ENCODE results near the gene KRTAP9-8. TPM values are rescaled to one million over a fixed set of nuclear protein-coding genes. Genes with fewer than 3 reads are reported as not detected.
"Not testable (repeated sequence)": the region's sequence is repeated elsewhere in the genome, so short reads cannot be mapped to it uniquely, and the experiment has no call there.

KRTAP9-8 gene
- total and polyA plus RNA-seq, 2 of the 8 experiments (the other 6 are each of a cell fraction or from before 2014, with no cell fraction given), result not detected

- TF ChIP-seq EP300 (IDR thresholded peaks at IDR 0.05; ENCODE audit: borderline replicate concordance in 1 of 2, low read depth in 2 of 2, low read length in 2 of 2) (no peak), NANOG (IDR thresholded peaks at IDR 0.05; ENCODE audit: insufficient read depth, low read depth, low read length, poor library complexity, severe bottlenecking) (no peak), GTF2F1 (IDR thresholded peaks at IDR 0.05; ENCODE audit: borderline replicate concordance, low read depth, low read length) (no peak), E2F6 (IDR thresholded peaks at IDR 0.05) (no peak), CREB1 (IDR thresholded peaks at IDR 0.05) (no peak)
Observed at GRCh38 chr17:41271858-41272257, 34.1 kb downstream of the KRTAP9-8 start (continued).

GRCh38 chr17:41275648-41276190 is 37.9 kb downstream of the KRTAP9-8 start, which contains the start of gene KRTAP9-7:
Gene KRTAP9-7, plus strand, starts transcription at chr17:41275698. Its CDS starts 0 bp downstream, at chr17:41275698.
- H4K5ac ChIP-seq (ENCODE audit: insufficient read length, low read depth, low read length); H3K14ac ChIP-seq (ENCODE audit: insufficient read length); H3K4ac ChIP-seq (replicated peaks; ENCODE audit: insufficient read length, low read depth, low read length); H4K91ac ChIP-seq (replicated peaks; ENCODE audit: insufficient read length, low read length); H3K4me3 ChIP-seq (ENCODE audit: extremely low read depth in 1 of 4, insufficient read depth in 2 of 4, low read depth in 3 of 4, low read length in 4 of 4); H3K79me2 ChIP-seq (ENCODE audit: control insufficient read depth in 1 of 2, insufficient read depth in 2 of 2, low read length in 2 of 2); H2AFZ ChIP-seq (ENCODE audit: low read length); DNase-seq (ENCODE audit: low read depth in 1 of 2, low spot score in 2 of 2); H2BK5ac ChIP-seq (ENCODE audit: low read depth, low read length); H3K36me3 ChIP-seq (ENCODE audit: control insufficient read depth in 2 of 4, insufficient read depth in 4 of 4, low read length in 3 of 4); H3K27me3 ChIP-seq (replicated peaks in 1 of 4; ENCODE audit: control insufficient read depth in 3 of 4, extremely low read depth in 1 of 4, insufficient read depth in 3 of 4, low read length in 3 of 4); H3K9ac ChIP-seq (replicated peaks in 1 of 4; ENCODE audit: extremely low read depth in 1 of 4, low read depth in 3 of 4, low read length in 3 of 4); H2BK20ac ChIP-seq (ENCODE audit: low read length); H3K4me2 ChIP-seq (ENCODE audit: insufficient read depth in 1 of 2, low read depth in 2 of 2, low read length in 2 of 2); H3K23ac ChIP-seq (ENCODE audit: insufficient read length); H4K20me1 ChIP-seq (replicated peaks in 1 of 2; ENCODE audit: control insufficient read depth in 1 of 2, insufficient read depth in 2 of 2, low read length in 2 of 2); H2BK15ac ChIP-seq (ENCODE audit: low read length); H3K79me1 ChIP-seq (ENCODE audit: low read depth, low read length); H2BK12ac ChIP-seq (ENCODE audit: low read depth, low read length); POLR2A ChIA-PET (ENCODE audit: partially characterized antibody); H2AK5ac ChIP-seq (ENCODE audit: low read depth, low read length); FAIRE-seq; H3K27ac ChIP-seq (ENCODE audit: low read depth, low read length); H3K9me3 ChIP-seq (ENCODE audit: insufficient read depth in 2 of 2, low read depth in 1 of 2, low read length in 1 of 2); H3K56ac ChIP-seq (replicated peaks; ENCODE audit: insufficient read length, low read depth, low read length); H4K8ac ChIP-seq (ENCODE audit: extremely low read depth, insufficient read depth, low read length); H3K23me2 ChIP-seq (ENCODE audit: low read depth, low read length); H3K4me1 ChIP-seq (replicated peaks in 1 of 4; ENCODE audit: control insufficient read depth in 3 of 4, insufficient read depth in 4 of 4, low read length in 3 of 4); H3K18ac ChIP-seq (ENCODE audit: extremely low read depth, low read length); H2BK120ac ChIP-seq (replicated peaks; ENCODE audit: low read depth, low read length): not testable (repeated sequence)
- 96% methylated on average over 3 of the region's 3 CpGs; no CpG with 5 or more reads in 1 of the 2 experiments for WGBS, 2 experiments (ENCODE audit: extremely low coverage in 1 of 2, insufficient coverage in 1 of 2, insufficient read length in 1 of 2, insufficient replicate concordance in 2 of 2, low coverage in 1 of 2, low lambda C conversion rate in 2 of 2, missing lambda C conversion rate in 1 of 2)
- CTCF ChIA-PET (ENCODE audit: partially characterized antibody), result interaction anchor here (0.8 kb wide), 1 partner anchor 15 kb away, joined by 3 read pairs; no protein-coding TSS in a partner anchor

Measured in H1 (cell line).